HG03520 (cell line): ENCODE data around the gene NCBP1.

Source experiments
- ATAC-seq: cut with Tn5 transposase; IDR thresholded peaks from one replicate; pipeline ENCODE4 v1.9.1; 2021; ENCODE audit warnings: mild to moderate bottlenecking, moderate library complexity; ENCODE audit not compliant: unreplicated experiment

NCBP1 gene

GRCh38 chr9:97710356-97711222 lies 77.0 kb downstream of the NCBP1 start:
- no peak for ATAC-seq

- no peak for ATAC-seq
Measured at GRCh38 chr9:97711223-97711626, 77.6 kb downstream of the NCBP1 start.

- ATAC-seq: no peak
Measured at GRCh38 chr9:97714435-97714834, 80.8 kb downstream of the NCBP1 start.

GRCh38 chr9:97717866-97718265 lies 84.2 kb downstream of the NCBP1 start:
- ATAC-seq: no peak

GRCh38 chr9:97721396-97721795 lies 87.8 kb downstream of the NCBP1 start:
- no peak for ATAC-seq

- no peak for ATAC-seq
Measured at GRCh38 chr9:97722331-97722730, 88.7 kb downstream of the NCBP1 start.
